Measurements from ENCODE around the gene MAN1C1. TPM values are rescaled to one million over a fixed set of nuclear protein-coding genes. Genes with fewer than 3 reads are reported as not detected.
A peak's percentile ranks its signal among the peaks of the same experiment; 100 is the strongest.

MAN1C1 gene
- total RNA-seq, 1 donor from 2014 or later = 22.6 TPM

DNA sequence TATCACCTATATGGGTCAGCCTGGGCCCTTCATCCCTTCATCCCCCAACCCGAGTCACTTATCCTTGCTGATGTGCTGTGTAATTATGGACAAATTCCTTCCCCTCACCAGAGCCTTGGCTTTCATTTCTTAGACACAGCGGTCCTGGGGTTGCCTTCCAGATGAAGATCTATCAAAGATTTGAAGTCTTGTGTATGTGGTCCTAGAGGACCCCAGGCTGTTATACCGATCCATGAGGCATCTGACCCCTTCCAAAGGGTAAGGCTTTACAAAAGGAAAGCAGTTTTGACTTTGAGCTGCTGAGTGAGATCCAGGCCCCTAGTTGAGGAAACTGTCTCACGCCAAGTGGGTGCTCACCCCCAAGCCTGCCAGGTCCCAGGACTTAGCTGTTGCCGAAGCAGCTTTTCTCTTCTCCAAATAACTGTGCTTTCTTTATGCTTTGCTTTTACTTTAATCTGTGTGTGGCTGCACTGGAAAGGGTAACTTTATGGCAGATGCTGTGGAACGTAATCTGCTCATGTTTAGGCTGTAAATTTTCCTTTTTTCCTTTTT is 37.6 kb downstream of the MAN1C1 start:
- no peak for DNase-seq (ENCODE audit: low read depth, low spot score)
- no peak overlapping the region for H3K4me3 Mint-ChIP-seq
- peak overlapping the region; percentile 43 for H3K27ac Mint-ChIP-seq (ENCODE audit: unreplicated experiment)
- TF ChIP-seq, protein P1, sequence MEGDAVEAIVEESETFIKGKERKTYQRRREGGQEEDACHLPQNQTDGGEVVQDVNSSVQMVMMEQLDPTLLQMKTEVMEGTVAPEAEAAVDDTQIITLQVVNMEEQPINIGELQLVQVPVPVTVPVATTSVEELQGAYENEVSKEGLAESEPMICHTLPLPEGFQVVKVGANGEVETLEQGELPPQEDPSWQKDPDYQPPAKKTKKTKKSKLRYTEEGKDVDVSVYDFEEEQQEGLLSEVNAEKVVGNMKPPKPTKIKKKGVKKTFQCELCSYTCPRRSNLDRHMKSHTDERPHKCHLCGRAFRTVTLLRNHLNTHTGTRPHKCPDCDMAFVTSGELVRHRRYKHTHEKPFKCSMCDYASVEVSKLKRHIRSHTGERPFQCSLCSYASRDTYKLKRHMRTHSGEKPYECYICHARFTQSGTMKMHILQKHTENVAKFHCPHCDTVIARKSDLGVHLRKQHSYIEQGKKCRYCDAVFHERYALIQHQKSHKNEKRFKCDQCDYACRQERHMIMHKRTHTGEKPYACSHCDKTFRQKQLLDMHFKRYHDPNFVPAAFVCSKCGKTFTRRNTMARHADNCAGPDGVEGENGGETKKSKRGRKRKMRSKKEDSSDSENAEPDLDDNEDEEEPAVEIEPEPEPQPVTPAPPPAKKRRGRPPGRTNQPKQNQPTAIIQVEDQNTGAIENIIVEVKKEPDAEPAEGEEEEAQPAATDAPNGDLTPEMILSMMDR (conservative IDR thresholded peaks at IDR 0.05) = no peak
- no peaks in the 10 kb centered on the region for H3K27me3 Mint-ChIP-seq (ENCODE audit: low read depth)
- no peaks in the 10 kb centered on the region for H3K9me3 Mint-ChIP-seq
- no peaks in the 10 kb centered on the region for H3K36me3 Mint-ChIP-seq (ENCODE audit: low read depth)
- peaks cover 62% of the 10 kb centered on the region for H3K4me1 Mint-ChIP-seq

DNA sequence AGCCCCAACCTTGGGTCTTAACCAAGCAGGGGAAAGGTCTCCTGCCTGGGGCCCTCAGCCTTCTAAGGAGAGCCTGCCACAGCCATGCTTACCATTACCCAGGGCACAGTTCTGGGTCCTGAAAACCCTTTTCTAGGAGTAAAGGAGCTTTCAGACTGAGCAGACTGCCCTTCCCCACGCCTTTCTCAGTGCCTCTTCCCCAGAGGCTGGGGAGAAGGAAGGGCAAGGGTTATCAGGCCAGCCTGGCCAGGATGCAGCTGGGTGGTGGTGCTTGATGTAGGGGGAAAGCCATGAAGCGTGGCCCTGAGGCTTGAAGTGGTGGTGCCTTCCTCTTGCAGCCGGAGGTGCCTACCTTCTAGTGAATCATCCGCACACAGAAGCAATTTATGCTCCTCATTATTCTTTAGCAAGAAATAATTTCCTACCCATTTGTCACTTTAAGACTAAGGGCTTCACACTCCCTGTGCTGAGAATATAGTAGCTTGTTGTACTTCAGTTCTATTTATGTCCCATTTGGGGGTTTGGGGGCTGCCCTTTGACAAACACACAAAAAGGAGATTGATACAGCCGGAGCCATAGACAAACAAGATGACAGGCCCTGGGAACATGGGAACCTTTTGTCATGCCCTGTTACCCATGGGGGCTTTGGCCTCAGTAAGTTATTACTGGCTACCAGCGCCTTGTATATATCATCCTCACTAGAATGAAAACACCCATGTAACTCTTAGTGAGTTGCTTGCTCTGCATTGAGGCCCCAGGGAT is 40.7 kb downstream of the MAN1C1 start:
- Mint-ChIP-seq H3K36me3 (ENCODE audit: low read depth) (no peaks in the 10 kb centered on the region), H3K27me3 (ENCODE audit: low read depth) (no peaks in the 10 kb centered on the region), H3K9me3 (no peaks in the 10 kb centered on the region), H3K4me1 (peaks cover 62% of the 10 kb centered on the region), H3K4me3 (peak overlapping the region; percentile 21), H3K27ac (ENCODE audit: unreplicated experiment) (peak overlapping the region; percentile 86)
- DNase-seq (ENCODE audit: low read depth, low spot score) = no peak
- TF ChIP-seq, protein P1 (conservative IDR thresholded peaks at IDR 0.05) = no peak

DNA sequence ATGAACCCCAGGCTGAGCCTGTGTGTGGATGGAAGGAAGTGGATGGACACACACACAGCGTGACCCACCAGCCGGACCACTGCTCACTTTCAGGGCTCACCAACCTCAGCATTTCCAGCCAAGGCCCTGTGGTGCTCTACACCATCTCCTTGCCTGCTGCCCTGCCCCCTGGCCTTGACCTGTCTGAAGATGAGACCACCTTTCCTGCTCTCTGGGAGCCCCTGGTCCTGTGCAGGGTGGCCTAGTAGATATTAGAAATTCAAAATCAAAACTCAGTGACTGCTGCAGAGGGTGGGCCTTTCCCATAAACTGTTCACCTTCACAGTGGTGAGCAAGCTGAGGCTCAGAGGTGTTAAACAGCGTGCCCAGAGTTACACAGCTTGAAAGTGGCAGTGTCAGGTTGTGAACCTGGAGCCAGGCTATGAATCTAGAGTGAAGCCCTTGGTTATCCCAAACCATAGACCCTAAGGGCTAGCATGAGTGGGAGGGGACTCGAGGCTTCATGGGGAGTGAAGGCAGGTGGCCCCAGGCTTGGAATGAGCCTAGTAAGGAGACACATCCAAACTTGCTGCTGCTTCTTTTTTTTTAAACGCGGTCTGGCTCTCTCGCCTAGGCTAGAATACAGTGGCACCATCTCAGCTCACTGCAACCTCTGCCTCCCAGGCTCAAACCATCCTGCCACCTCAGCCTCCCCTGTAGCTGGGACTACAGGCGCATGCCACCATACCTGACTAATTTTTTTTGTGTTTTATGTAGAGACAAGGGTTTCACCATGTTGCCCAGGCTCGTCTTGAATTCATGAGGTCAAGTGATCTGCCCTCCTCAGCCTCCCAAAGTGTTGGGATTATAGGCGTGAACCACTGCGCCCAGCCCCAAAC is 41.5 kb downstream of the MAN1C1 start:
- peak overlapping the region; percentile 21 for H3K4me3 Mint-ChIP-seq
- no peaks in the 10 kb centered on the region for H3K27me3 Mint-ChIP-seq (ENCODE audit: low read depth)
- DNase-seq (ENCODE audit: low read depth, low spot score) = no peak
- TF ChIP-seq, protein P1 (conservative IDR thresholded peaks at IDR 0.05) = no peak
- peak overlapping the region; percentile 12 for H3K27ac Mint-ChIP-seq (ENCODE audit: unreplicated experiment)
- peaks cover 62% of the 10 kb centered on the region for H3K4me1 Mint-ChIP-seq
- H3K9me3 Mint-ChIP-seq = no peaks in the 10 kb centered on the region
- H3K36me3 Mint-ChIP-seq (ENCODE audit: low read depth) = no peaks in the 10 kb centered on the region

DNA sequence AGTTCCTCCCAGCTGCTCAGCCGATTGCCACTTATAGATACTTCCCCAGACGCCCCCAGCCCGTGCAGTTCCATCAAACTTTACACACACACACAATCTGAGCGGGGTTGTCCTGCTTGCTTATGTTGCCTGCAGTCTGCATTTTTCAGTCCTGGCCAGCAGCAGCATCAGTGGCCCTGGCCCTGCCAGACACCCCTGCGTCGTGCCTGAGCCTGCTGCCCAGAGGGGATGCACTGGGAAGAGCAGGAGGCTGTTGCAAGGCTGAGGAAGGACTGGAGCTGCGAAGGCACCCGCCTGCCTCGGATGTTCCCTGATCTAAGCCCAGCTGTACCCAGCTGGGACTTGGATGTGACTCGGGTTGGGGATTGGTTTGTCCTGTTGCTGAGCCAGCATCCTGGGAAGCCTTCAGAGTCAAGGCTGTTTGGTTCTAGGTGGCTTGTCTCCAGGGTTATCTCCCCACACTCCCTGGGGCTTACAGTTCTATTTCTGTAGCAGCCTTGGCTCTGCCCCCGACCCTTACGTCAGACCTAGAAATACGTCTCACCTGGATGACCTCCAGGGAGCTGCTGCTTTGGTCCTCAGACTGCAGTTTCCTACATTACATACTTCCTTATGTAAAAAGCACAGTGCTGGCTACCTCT is 42.3 kb downstream of the MAN1C1 start:
- Mint-ChIP-seq H3K4me3 (no peak overlapping the region), H3K9me3 (no peaks in the 10 kb centered on the region), H3K36me3 (ENCODE audit: low read depth) (no peaks in the 10 kb centered on the region), H3K4me1 (peaks cover 56% of the 10 kb centered on the region), H3K27ac (ENCODE audit: unreplicated experiment) (no peak overlapping the region), H3K27me3 (ENCODE audit: low read depth) (no peaks in the 10 kb centered on the region)
- TF ChIP-seq, protein P1 (conservative IDR thresholded peaks at IDR 0.05) = no peak
- DNase-seq (ENCODE audit: low read depth, low spot score) = no peak

Measured in neural crest cell (in vitro differentiated cells).